Measurements from ENCODE around the gene SYT9. TPM values are rescaled to one million over a fixed set of nuclear protein-coding genes. Genes with fewer than 3 reads are reported as not detected.

The SYT9 gene
- total RNA-seq, 1 experiment from 2014 or later: not detected

DNA sequence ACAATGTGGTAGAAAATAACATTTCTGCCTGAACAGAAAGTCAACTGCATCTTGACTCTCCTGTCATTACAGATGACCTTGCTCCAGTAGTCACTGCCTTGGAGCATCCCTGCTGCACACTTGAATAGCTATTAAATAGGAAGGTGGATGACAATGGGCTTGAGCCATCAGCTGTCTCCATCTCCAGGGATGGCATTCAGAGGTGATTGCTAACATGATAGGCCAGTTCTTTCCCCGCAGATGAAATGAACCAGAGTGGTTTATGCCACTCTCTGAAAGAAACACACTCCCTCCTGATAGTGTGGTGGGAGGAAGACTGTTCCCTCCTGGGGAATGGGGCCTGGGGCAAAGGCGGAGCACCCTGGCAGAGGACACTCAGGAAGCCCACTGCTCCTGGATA, 176.5 kb downstream of the SYT9 start:
- Mint-ChIP-seq H3K27ac (ENCODE audit: unreplicated experiment) (no peak overlapping the region), H3K9me3 (ENCODE audit: low read depth, unreplicated experiment) (no peaks in the 10 kb centered on the region), H3K27me3 (ENCODE audit: unreplicated experiment) (peaks cover 68% of the 10 kb centered on the region), H3K36me3 (ENCODE audit: insufficient read depth, unreplicated experiment) (no peaks in the 10 kb centered on the region), H3K4me1 (ENCODE audit: low read depth, unreplicated experiment) (no peaks in the 10 kb centered on the region), H3K4me3 (ENCODE audit: low read depth, unreplicated experiment) (no peak overlapping the region)
- intact Hi-C loops (cut with micrococcal nuclease; ENCODE audit: unreplicated experiment): no loop called here
- DNase-seq: no peak
- no peak for TF ChIP-seq CTCF (IDR thresholded peaks at IDR 0.05; ENCODE audit: unreplicated experiment)
- no TSS peak for BruUV-seq (replicated peaks)
- CTCF ChIA-PET: no interaction called here

- BruUV-seq (replicated peaks): no TSS peak
- Mint-ChIP-seq H3K9me3 (ENCODE audit: low read depth, unreplicated experiment) (no peaks in the 10 kb centered on the region), H3K27ac (ENCODE audit: unreplicated experiment) (no peak overlapping the region), H3K36me3 (ENCODE audit: insufficient read depth, unreplicated experiment) (no peaks in the 10 kb centered on the region), H3K4me3 (ENCODE audit: low read depth, unreplicated experiment) (no peak overlapping the region), H3K27me3 (ENCODE audit: unreplicated experiment) (peaks cover 67% of the 10 kb centered on the region), H3K4me1 (ENCODE audit: low read depth, unreplicated experiment) (no peaks in the 10 kb centered on the region)
- no peak for DNase-seq
- CTCF ChIA-PET: no interaction called here
- intact Hi-C loops (cut with micrococcal nuclease; ENCODE audit: unreplicated experiment): no loop called here
- no peak for TF ChIP-seq CTCF (IDR thresholded peaks at IDR 0.05; ENCODE audit: unreplicated experiment)
Measured at GRCh38 chr11:7430496-7430895, 178.8 kb downstream of the SYT9 start.

- Mint-ChIP-seq H3K27ac (ENCODE audit: unreplicated experiment) (no peak overlapping the region), H3K9me3 (ENCODE audit: low read depth, unreplicated experiment) (no peaks in the 10 kb centered on the region), H3K27me3 (ENCODE audit: unreplicated experiment) (peaks cover 70% of the 10 kb centered on the region), H3K4me3 (ENCODE audit: low read depth, unreplicated experiment) (no peak overlapping the region), H3K36me3 (ENCODE audit: insufficient read depth, unreplicated experiment) (no peaks in the 10 kb centered on the region), H3K4me1 (ENCODE audit: low read depth, unreplicated experiment) (no peaks in the 10 kb centered on the region)
- BruUV-seq (replicated peaks): no TSS peak
- no peak for DNase-seq
- CTCF ChIA-PET: no interaction called here
- TF ChIP-seq CTCF (IDR thresholded peaks at IDR 0.05; ENCODE audit: unreplicated experiment): no peak
- intact Hi-C loops (cut with micrococcal nuclease; ENCODE audit: unreplicated experiment): no loop called here
Measured at GRCh38 chr11:7435176-7435575, 183.5 kb downstream of the SYT9 start.

GRCh38 chr11:7436146-7436545, 184.4 kb downstream of the SYT9 start:
- no peak for DNase-seq
- H3K9me3 Mint-ChIP-seq (ENCODE audit: low read depth, unreplicated experiment): no peaks in the 10 kb centered on the region
- no peak for TF ChIP-seq CTCF (IDR thresholded peaks at IDR 0.05; ENCODE audit: unreplicated experiment)
- no peaks in the 10 kb centered on the region for H3K4me1 Mint-ChIP-seq (ENCODE audit: low read depth, unreplicated experiment)
- H3K27me3 Mint-ChIP-seq (ENCODE audit: unreplicated experiment): peaks cover 79% of the 10 kb centered on the region
- H3K27ac Mint-ChIP-seq (ENCODE audit: unreplicated experiment): no peak overlapping the region
- CTCF ChIA-PET: no interaction called here
- BruUV-seq (replicated peaks): no TSS peak
- intact Hi-C loops (cut with micrococcal nuclease; ENCODE audit: unreplicated experiment): no loop called here
- no peaks in the 10 kb centered on the region for H3K36me3 Mint-ChIP-seq (ENCODE audit: insufficient read depth, unreplicated experiment)
- H3K4me3 Mint-ChIP-seq (ENCODE audit: low read depth, unreplicated experiment): no peak overlapping the region
